Right lobe of liver (tissue), 6 donors: Measurements from ENCODE around the gene STK24. TPM values are rescaled to one million over a fixed set of nuclear protein-coding genes. Genes with fewer than 3 reads are reported as not detected.
A peak's percentile ranks its signal among the peaks of the same experiment; 100 is the strongest.

ENCODE experiments used
- ATAC-seq, 4 donors: fragments of 200-7000 bp; cut with Tn5 transposase; one replicate each; pipeline ENCODE4 v1.9.1; 2020; ENCODE audit warnings: mild to moderate bottlenecking in 4 of 4, moderate library complexity in 4 of 4
- DNase-seq, 3 donors: peaks; one replicate each; pipeline ENCODE4 v3.0.0-alpha.2; 2020
- H3K27ac ChIP-seq, 3 donors: fragments of 200-600 bp; one replicate each; pipeline ENCODE4 v1.8.0; 2022
- H3K27me3 ChIP-seq, 2 donors: fragments of 200-600 bp; one replicate each; pipeline ENCODE4 v1.8.0; 2022
- H3K36me3 ChIP-seq, 4 donors: fragments of 200-600 bp; sonication (generic) in 1 of 4; one replicate each; pipeline versions ENCODE4 v1.5.1 to v1.8.0; 2017 to 2022; ENCODE audit warnings: control low read depth in 1 of 4
- H3K4me1 ChIP-seq, 4 donors: fragments of 200-600 bp; sonication (generic) in 1 of 4; one replicate each; pipeline versions ENCODE4 v1.5.1 to v1.8.0; 2017 to 2022; ENCODE audit warnings: control low read depth in 1 of 4
- H3K4me3 ChIP-seq, 3 donors: fragments of 200-600 bp; one replicate each; pipeline ENCODE4 v1.8.0; 2022
- H3K9me3 ChIP-seq, 4 donors: fragments of 200-600 bp; sonication (generic) in 1 of 4; one replicate each; pipeline versions ENCODE4 v1.5.1 to v1.8.0; 2017 to 2022; ENCODE audit warnings: control low read depth in 1 of 4
- POLR2A ChIP-seq: fragments of 450-650 bp; IDR thresholded peaks from one replicate; pipeline ENCODE4 v1.6.1; 2017; ENCODE audit warnings: antibody characterized with exemption, mild to moderate bottlenecking
- WGBS: methylation state at CpG from one replicate; pipeline ENCODE4 v1.1.6; 2018; ENCODE audit warnings: low coverage, low lambda C conversion rate; ENCODE audit not compliant: insufficient coverage; ENCODE audit errors: missing lambda C conversion rate; 5-methylcytosine and 5-hydroxymethylcytosine counted together
- intact Hi-C, 2 donors: fragments of 100-400 bp; cut with DNase I; formaldehyde crosslinking; loops; one replicate each; pipeline versions ENCODE4 v1.11.2 to v1.14.1; 2022
- total RNA-seq, 6 experiments: library from RNA; depleted of rRNA in 2 of 6; stranded (reverse); fragments of >200 nt in 2 of 6; fragmentation: NEBNext Ultra II Directional in 3 of 6; extraction: Animal tissue kit (Norgen Biotek cat#: 25700) in 3 of 6; gene quantifications; one replicate each; pipeline versions ENCODE4 v1.1.0 to v1.2.4, GENCODE V29; 2016 to 2023
- TF ChIP-seq, protein P1 (sequence below), 4 donors: fragments of 200-600 bp in 3 of 4; fragments of 450-650 bp in 1 of 4; IDR thresholded peaks; one replicate each; pipeline versions ENCODE4 v1.5.1 to v1.8.0; 2016 to 2022; ENCODE audit warnings: antibody characterized with exemption in 4 of 4, mild to moderate bottlenecking in 2 of 4
- donor health status: DM: no; HTN: yes; CAD: no.
- donor health status: DM: no; HTN: no; CAD: no.
- donor health status: DM: no; HTN: no; CAD: no.
- donor health status: DM: no; HTN: yes; CAD: no.
- donor health status: DM: no; HTN: yes; CAD: no.

The STK24 gene
- total RNA-seq, 6 experiments from 2014 or later = 14.8 to 40.8 (median 28.6) TPM

- Histone ChIP-seq H3K9me3 (no peaks in the 10 kb centered on the region), H3K4me3 (no peak overlapping the region), H3K27me3 (no peaks in the 10 kb centered on the region), H3K27ac (no peak overlapping the region), H3K4me1 (no peaks in the 10 kb centered on the region), H3K36me3 (no peaks in the 10 kb centered on the region)
- DNase-seq (no peak), ATAC-seq (no peak)
- no peak for TF ChIP-seq POLR2A
- TF ChIP-seq, protein P1, sequence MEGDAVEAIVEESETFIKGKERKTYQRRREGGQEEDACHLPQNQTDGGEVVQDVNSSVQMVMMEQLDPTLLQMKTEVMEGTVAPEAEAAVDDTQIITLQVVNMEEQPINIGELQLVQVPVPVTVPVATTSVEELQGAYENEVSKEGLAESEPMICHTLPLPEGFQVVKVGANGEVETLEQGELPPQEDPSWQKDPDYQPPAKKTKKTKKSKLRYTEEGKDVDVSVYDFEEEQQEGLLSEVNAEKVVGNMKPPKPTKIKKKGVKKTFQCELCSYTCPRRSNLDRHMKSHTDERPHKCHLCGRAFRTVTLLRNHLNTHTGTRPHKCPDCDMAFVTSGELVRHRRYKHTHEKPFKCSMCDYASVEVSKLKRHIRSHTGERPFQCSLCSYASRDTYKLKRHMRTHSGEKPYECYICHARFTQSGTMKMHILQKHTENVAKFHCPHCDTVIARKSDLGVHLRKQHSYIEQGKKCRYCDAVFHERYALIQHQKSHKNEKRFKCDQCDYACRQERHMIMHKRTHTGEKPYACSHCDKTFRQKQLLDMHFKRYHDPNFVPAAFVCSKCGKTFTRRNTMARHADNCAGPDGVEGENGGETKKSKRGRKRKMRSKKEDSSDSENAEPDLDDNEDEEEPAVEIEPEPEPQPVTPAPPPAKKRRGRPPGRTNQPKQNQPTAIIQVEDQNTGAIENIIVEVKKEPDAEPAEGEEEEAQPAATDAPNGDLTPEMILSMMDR (IDR thresholded peaks at IDR 0.05) = no peak
- intact Hi-C loops = loop anchor here in 1 of 2 donors (10.0 kb wide), 1 partner anchor 62 kb away; no protein-coding TSS in a partner anchor
- 97% methylated on average over 4 of the region's 6 CpGs for WGBS
These were observed 6.0 kb upstream of the STK24 start for GRCh38 chr13:98582947-98583346.

DNA sequence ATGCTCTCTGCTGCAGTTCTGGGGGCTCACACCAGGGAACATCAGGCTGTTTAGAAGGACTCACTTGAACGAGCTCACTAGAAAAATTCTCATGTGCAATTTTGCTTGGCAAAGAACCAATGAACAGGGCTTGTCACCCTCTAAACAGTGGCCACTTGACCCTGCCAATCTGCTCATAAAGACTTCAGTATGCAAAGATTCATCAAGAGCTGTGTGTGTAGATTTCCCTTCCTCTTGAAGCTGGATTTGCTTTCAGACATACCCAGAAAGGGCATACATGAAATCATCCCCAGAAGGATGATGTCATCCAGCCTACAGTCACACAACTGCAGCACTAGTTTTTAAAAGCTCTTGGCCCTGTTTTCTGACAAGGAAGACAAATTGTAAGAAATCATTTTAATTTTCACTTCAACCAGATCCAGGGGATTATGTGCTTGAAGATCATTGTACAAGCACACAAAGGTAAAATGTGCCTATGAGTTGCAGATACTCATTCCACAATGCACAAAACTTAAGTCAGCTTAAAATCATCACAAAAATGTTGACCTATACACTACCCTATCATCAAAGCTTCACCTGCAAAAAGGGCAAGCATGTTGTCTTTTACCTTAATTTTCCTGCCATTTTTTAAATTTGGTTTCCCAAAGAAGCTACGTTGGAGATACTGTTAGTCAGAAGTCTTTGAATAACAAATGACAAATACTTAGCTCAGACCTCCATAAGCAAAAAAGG is 5.2 kb upstream of the STK24 start:
- no peak overlapping the region for H3K27ac ChIP-seq
- ATAC-seq (peak in 1 of 4 donors; percentile 25), DNase-seq (no peak)
- H3K4me1 ChIP-seq = no peaks in the 10 kb centered on the region
- TF ChIP-seq, protein P1 (IDR thresholded peaks at IDR 0.05) = no peak
- TF ChIP-seq POLR2A = no peak
- H3K4me3 ChIP-seq = no peak overlapping the region
- intact Hi-C loops = loop anchor here in 1 of 2 donors (10.0 kb wide), 1 partner anchor 63 kb away; no protein-coding TSS in a partner anchor
- H3K9me3 ChIP-seq = no peaks in the 10 kb centered on the region
- whole genome bisulfite sequencing = 52% methylated on average over 2 of the region's 2 CpGs
- no peaks in the 10 kb centered on the region for H3K27me3 ChIP-seq
- no peaks in the 10 kb centered on the region for H3K36me3 ChIP-seq

GRCh38 chr13:98581381-98581780 is 4.5 kb upstream of the STK24 start:
- no peak for ATAC-seq
- no peaks in the 10 kb centered on the region for H3K4me1 ChIP-seq
- WGBS = 57% methylated on average over 1 of the region's 2 CpGs
- intact Hi-C loops = loop anchor here in 1 of 2 donors (10.0 kb wide), 1 partner anchor 63 kb away; no protein-coding TSS in a partner anchor
- TF ChIP-seq, protein P1 (IDR thresholded peaks at IDR 0.05) = no peak
- TF ChIP-seq POLR2A = no peak
- H3K27me3 ChIP-seq = no peaks in the 10 kb centered on the region
- DNase-seq = no peak
- no peaks in the 10 kb centered on the region for H3K36me3 ChIP-seq
- no peak overlapping the region for H3K27ac ChIP-seq
- no peaks in the 10 kb centered on the region for H3K9me3 ChIP-seq
- no peak overlapping the region for H3K4me3 ChIP-seq

DNA sequence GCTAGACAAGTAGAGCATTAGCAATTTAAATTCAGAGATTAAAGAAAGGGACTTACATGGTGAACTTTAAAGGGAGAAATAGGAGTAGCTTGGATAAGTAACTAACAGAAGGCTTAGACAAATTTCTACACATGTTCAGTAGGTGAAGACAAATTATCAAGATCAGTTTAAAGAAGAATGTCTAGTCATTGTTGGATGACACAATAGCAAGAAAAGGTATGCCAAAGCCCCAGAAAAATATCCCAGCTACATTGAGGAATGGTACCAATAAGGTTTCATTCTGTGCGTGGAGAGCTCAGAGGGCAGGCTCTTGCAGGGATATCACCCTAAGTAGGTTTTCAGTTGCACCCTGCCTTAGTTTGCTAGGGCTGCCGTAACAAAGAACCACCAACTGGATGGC is 3.5 kb upstream of the STK24 start:
- Histone ChIP-seq H3K4me3 (no peak overlapping the region), H3K27me3 (no peaks in the 10 kb centered on the region), H3K9me3 (no peaks in the 10 kb centered on the region), H3K36me3 (no peaks in the 10 kb centered on the region), H3K27ac (no peak overlapping the region), H3K4me1 (peaks cover 0 to 3% (median 0%) of the 10 kb centered on the region in 4 donors)
- ATAC-seq = no peak
- TF ChIP-seq, protein P1 (IDR thresholded peaks at IDR 0.05) = no peak
- no peak for TF ChIP-seq POLR2A
- no peak for DNase-seq
- intact Hi-C loops = loop anchor here in 1 of 2 donors (10.0 kb wide), 1 partner anchor 64 kb away; no protein-coding TSS in a partner anchor
- WGBS = 100% methylated on average over 2 of the region's 2 CpGs
